ENCODE measurements around the gene KRT2.

GRCh38 chr12:52666471-52666870 is 14.5 kb upstream of the KRT2 start:
- TF ChIP-seq MYC (IDR thresholded peaks at IDR 0.05; ENCODE audit: low read depth, low read length) (no peak), CTCF (IDR thresholded peaks at IDR 0.05; ENCODE audit: extremely low read depth in 1 of 2, insufficient read depth in 1 of 2, low read depth in 1 of 2, low read length in 2 of 2) (no peak), POLR2A (IDR thresholded peaks at IDR 0.05; ENCODE audit: low read depth, low read length) (no peak)

All from endothelial cell of umbilical vein (primary cell).